Karpas-422 (cell line): ENCODE data around the gene MAOB. TPM values are rescaled to one million over a fixed set of nuclear protein-coding genes. Genes with fewer than 3 reads are reported as not detected.

Experiments
- DNase-seq: peaks from one replicate; pipeline ENCODE4 v3.0.0-alpha.2; 2015
- H2AFZ ChIP-seq: fragments of 200-600 bp; sonication (generic); 2 replicates; pipeline ENCODE4 v1.6.1; 2014; ENCODE audit warnings: antibody characterized with exemption, low read length, mixed read lengths
- H3K27ac ChIP-seq: fragments of 200-600 bp; sonication (generic); 2 replicates; pipeline ENCODE4 v1.5.1; 2014; ENCODE audit warnings: mild to moderate bottlenecking, low read length, moderate library complexity
- H3K27me3 ChIP-seq: fragments of 200-600 bp; sonication (generic); 2 replicates; pipeline ENCODE4 v1.6.1; 2014; ENCODE audit warnings: low read length, mixed read lengths
- H3K36me3 ChIP-seq: fragments of 200-600 bp; sonication (generic); 2 replicates; pipeline ENCODE4 v1.6.1; 2014; ENCODE audit warnings: low read length, mixed read lengths; ENCODE audit not compliant: insufficient read depth
- H3K4me1 ChIP-seq: fragments of 200-600 bp; sonication (generic); 2 replicates; pipeline ENCODE4 v1.6.1; 2014; ENCODE audit warnings: mild to moderate bottlenecking, low read length, mixed read lengths
- H3K4me2 ChIP-seq: fragments of 200-600 bp; sonication (generic); 2 replicates; pipeline ENCODE4 v1.6.1; 2014; ENCODE audit warnings: low read length, low read depth, mild to moderate bottlenecking; ENCODE audit not compliant: poor library complexity, severe bottlenecking
- H3K4me3 ChIP-seq: fragments of 200-600 bp; sonication (generic); 2 replicates; pipeline ENCODE4 v1.5.1; 2014; ENCODE audit warnings: mild to moderate bottlenecking, antibody characterized with exemption, low read length, mixed read lengths
- H3K79me2 ChIP-seq: fragments of 200-600 bp; sonication (generic); 2 replicates; pipeline ENCODE4 v1.6.1; 2014; ENCODE audit warnings: mild to moderate bottlenecking, low read length, mixed read lengths
- H3K9ac ChIP-seq: fragments of 200-600 bp; sonication (generic); 2 replicates; pipeline ENCODE4 v1.6.0; 2014; ENCODE audit warnings: low read length
- H3K9me2 ChIP-seq: fragments of 200-600 bp; sonication (generic), shearing (Covaris generic); replicated peaks from 2 replicates; pipeline ENCODE4 v1.6.0; 2014; ENCODE audit warnings: mild to moderate bottlenecking, low read length, moderate library complexity; ENCODE audit not compliant: insufficient read depth
- H3K9me3 ChIP-seq: fragments of 300-700, 200-600 bp; sonication (generic); 2 replicates; pipeline ENCODE4 v1.6.1; 2014; ENCODE audit warnings: low read length, mixed read lengths
- H4K20me1 ChIP-seq: fragments of 200-600 bp; sonication (generic); 2 replicates; pipeline ENCODE4 v1.6.1; 2014; ENCODE audit warnings: mild to moderate bottlenecking, antibody characterized with exemption, low read length, low read depth; ENCODE audit not compliant: insufficient read depth
- total RNA-seq: library from RNA; depleted of rRNA; stranded (reverse); fragments of >200 nt; shearing (Covaris generic); gene quantifications from 2 replicates; pipeline ENCODE4 v1.2.3, GENCODE V29; 2014; ENCODE audit warnings: low replicate concordance

MAOB gene
- total RNA-seq, 1 experiment from 2014 or later, result not detected

DNA sequence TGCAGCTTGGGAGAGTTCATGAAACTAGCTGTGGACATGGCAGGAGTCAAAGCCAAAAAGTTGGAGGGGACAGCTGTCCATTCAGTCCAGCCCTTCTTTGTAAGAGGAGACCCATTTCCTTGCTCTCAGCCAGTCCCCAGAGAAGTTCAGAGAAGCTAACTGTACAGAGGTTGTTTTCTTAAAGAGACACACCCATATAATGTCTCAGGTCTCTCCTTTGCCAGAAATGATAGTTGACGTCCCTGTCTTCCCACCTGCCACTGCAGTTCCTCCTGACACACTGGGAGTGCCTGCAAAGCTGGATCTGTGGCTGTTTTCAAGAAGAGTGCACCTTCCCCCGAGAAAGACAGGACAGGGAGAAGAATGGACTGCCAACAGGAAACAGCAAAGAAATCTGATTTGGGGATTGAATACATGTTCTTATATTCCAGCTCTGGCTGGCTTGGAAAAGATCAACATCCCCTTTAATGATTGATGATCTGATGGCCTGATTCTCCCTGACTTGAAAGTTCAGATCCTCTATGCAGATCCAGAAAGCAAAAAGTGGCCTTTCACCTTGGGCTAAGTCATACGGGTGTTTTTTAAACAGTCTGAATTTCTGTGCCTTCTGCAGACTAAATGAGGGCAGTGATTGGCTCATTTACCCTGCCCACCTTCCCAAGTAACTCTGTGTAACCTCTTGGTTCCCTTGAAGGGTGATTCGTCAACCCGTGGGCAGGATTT lies 139.0 kb downstream of the MAOB start:
- Histone ChIP-seq H3K36me3 (no peaks in the 10 kb centered on the region), H3K79me2 (no peaks in the 10 kb centered on the region), H2AFZ (no peak overlapping the region), H3K27ac (no peak overlapping the region), H4K20me1 (no peaks in the 10 kb centered on the region), H3K27me3 (no peaks in the 10 kb centered on the region), H3K4me1 (no peaks in the 10 kb centered on the region), H3K4me2 (no peak overlapping the region), H3K9me3 (no peaks in the 10 kb centered on the region), H3K4me3 (no peak overlapping the region), H3K9me2 (no peaks in the 10 kb centered on the region), H3K9ac (no peak overlapping the region)
- DNase-seq, result no peak

DNA sequence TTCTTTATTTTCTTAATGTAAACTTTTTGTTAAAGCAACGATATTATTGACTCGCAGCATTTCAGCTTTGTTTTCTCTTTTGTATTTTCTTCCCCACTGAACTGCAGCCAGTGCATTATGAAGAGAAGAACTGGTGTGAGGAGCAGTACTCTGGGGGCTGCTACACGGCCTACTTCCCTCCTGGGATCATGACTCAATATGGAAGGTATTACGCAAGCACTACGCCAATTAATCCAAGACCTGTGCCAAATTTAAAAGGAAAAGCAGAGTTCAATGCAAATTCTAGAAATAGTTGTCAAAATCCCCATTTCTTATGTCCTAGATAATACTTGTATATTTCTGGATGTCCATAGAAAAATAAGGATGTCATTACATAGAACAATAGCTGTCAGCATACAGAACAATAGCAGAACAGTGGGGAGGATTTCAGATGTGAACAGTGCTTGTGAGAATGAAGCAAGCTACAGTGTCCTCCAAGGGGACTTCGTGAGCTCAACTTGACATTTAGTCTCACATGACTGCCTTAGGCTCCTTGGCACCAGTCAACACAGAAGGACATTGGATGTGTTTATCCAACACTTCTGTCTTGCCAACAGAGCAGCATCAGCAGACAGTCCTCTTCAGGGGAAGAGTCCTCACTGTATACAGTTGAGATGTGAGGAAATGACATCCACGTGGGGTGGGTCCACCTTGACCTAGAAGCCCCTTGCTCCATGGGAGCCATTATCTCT lies 140.2 kb downstream of the MAOB start:
- no peaks in the 10 kb centered on the region for H3K27me3 ChIP-seq
- H3K36me3 ChIP-seq, result no peaks in the 10 kb centered on the region
- no peak overlapping the region for H3K4me3 ChIP-seq
- H3K27ac ChIP-seq, result no peak overlapping the region
- no peaks in the 10 kb centered on the region for H3K9me2 ChIP-seq
- no peak overlapping the region for H2AFZ ChIP-seq
- no peaks in the 10 kb centered on the region for H3K9me3 ChIP-seq
- no peaks in the 10 kb centered on the region for H3K4me1 ChIP-seq
- H3K9ac ChIP-seq, result no peak overlapping the region
- H4K20me1 ChIP-seq, result no peaks in the 10 kb centered on the region
- H3K79me2 ChIP-seq, result no peaks in the 10 kb centered on the region
- DNase-seq, result no peak
- H3K4me2 ChIP-seq, result no peak overlapping the region

DNA sequence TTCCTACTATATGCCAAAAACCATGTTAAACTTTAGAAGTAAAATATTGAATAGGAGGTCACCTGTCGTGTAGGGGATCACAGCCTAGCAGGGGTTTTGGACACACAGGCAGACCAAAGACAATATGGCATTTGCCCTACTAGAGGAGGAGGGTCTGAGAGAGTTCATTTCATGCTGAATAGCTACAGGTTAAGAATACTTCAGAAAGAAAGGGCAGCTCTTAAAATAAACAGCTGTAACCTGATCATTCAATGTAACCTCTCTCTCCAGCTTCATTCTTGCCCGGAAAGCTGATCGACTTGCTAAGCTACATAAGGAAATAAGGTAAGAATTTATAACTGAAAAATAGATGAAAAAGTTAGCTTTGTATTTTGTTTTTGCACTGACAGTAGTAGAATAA lies 146.3 kb downstream of the MAOB start:
- Histone ChIP-seq H3K9ac (no peak overlapping the region), H3K9me2 (no peaks in the 10 kb centered on the region), H3K9me3 (no peaks in the 10 kb centered on the region), H3K4me2 (no peak overlapping the region), H2AFZ (no peak overlapping the region), H3K4me1 (no peaks in the 10 kb centered on the region), H3K4me3 (no peak overlapping the region), H3K27me3 (no peaks in the 10 kb centered on the region), H3K79me2 (no peaks in the 10 kb centered on the region), H4K20me1 (no peaks in the 10 kb centered on the region), H3K27ac (no peak overlapping the region), H3K36me3 (no peaks in the 10 kb centered on the region)
- no peak for DNase-seq

DNA sequence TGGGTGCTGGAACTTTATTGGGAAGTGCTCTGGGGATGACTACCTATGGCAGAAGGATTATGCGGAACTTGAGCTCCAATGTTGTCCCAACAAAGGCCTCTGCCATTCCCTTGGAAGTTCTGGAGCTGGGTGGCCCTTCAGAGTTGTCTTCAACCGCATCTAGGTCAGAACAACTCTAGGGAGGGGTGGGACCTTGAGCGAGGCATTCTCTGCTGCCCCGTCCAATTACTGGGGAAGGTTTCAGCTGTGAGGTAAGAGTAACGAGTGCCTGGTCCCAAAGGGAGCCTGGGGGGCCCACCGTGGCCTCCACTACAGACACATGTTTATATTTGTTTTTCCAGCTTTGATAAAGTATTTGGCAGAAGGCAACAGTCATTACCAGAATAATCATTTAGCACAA lies 146.7 kb downstream of the MAOB start:
- Histone ChIP-seq H3K4me3 (no peak overlapping the region), H4K20me1 (no peaks in the 10 kb centered on the region), H3K4me1 (no peaks in the 10 kb centered on the region), H3K9ac (no peak overlapping the region), H3K4me2 (no peak overlapping the region), H3K9me2 (no peaks in the 10 kb centered on the region), H3K27me3 (no peaks in the 10 kb centered on the region), H3K27ac (no peak overlapping the region), H2AFZ (no peak overlapping the region), H3K9me3 (no peaks in the 10 kb centered on the region), H3K79me2 (no peaks in the 10 kb centered on the region), H3K36me3 (no peaks in the 10 kb centered on the region)
- no peak for DNase-seq

DNA sequence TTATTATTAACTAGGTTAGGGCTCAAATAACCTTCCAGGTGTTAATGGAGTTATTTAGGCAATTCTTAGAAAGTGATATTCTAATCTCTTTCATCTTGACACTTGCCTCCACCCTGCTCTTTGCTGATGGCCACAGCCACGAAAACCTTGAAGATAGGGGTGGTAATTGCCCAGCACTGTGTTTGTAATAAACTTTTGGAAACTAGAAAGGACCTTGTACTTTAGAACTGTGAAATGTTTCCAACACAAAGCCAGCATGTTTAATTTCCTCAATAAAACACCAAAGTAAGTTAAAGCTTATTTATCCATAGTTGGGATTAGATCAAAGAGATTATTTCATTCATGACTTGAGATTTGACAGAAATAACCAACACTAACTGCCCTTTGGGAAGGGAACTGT lies 147.8 kb downstream of the MAOB start:
- H2AFZ ChIP-seq, result no peak overlapping the region
- no peak overlapping the region for H3K27ac ChIP-seq
- no peaks in the 10 kb centered on the region for H4K20me1 ChIP-seq
- no peak for DNase-seq
- H3K36me3 ChIP-seq, result no peaks in the 10 kb centered on the region
- H3K9me3 ChIP-seq, result no peaks in the 10 kb centered on the region
- no peaks in the 10 kb centered on the region for H3K4me1 ChIP-seq
- H3K4me3 ChIP-seq, result no peak overlapping the region
- H3K9me2 ChIP-seq, result no peaks in the 10 kb centered on the region
- H3K27me3 ChIP-seq, result no peaks in the 10 kb centered on the region
- H3K79me2 ChIP-seq, result no peaks in the 10 kb centered on the region
- no peak overlapping the region for H3K4me2 ChIP-seq
- H3K9ac ChIP-seq, result no peak overlapping the region

DNA sequence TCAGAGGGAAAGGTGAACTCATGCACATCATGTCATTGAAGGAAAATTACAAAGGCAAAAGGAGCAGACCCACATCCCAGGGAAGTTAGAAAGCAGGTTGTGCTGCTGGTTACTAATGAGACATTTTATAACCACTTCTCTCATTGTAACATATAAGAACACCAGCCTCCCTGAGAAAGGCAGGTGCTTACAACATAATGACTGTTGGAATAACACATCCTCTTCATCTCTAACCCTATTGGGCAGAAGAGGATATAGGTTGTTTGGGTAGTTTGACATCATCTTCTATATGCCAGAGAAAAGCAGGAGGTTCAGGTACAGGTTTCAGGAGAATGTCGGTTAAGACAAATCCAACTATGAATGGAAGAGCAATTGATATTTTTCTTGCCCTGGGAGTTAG lies 148.6 kb downstream of the MAOB start:
- no peak overlapping the region for H3K27ac ChIP-seq
- no peak for DNase-seq
- H2AFZ ChIP-seq, result no peak overlapping the region
- H3K79me2 ChIP-seq, result no peaks in the 10 kb centered on the region
- H3K36me3 ChIP-seq, result no peaks in the 10 kb centered on the region
- H3K4me3 ChIP-seq, result no peak overlapping the region
- no peaks in the 10 kb centered on the region for H3K9me2 ChIP-seq
- no peaks in the 10 kb centered on the region for H3K27me3 ChIP-seq
- no peaks in the 10 kb centered on the region for H3K9me3 ChIP-seq
- H3K4me1 ChIP-seq, result no peaks in the 10 kb centered on the region
- no peaks in the 10 kb centered on the region for H4K20me1 ChIP-seq
- H3K9ac ChIP-seq, result no peak overlapping the region
- H3K4me2 ChIP-seq, result no peak overlapping the region

DNA sequence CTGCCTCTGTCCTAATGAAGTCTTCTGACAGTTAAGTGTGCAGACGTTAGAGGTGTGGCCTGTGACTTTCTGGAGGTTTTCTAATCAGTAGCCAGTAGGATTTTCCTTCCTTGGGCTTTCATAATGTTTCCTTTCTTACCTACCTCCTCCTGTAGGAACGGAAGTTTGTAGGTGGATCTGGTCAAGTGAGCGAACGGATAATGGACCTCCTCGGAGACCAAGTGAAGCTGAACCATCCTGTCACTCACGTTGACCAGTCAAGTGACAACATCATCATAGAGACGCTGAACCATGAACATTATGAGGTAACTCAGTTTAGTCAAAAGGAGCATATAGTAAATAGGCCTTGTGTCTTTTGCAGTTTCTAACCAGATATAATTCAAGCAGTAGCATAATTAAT lies 151.2 kb downstream of the MAOB start:
- Histone ChIP-seq H3K9me2 (no peaks in the 10 kb centered on the region), H3K79me2 (no peaks in the 10 kb centered on the region), H3K27me3 (no peaks in the 10 kb centered on the region), H3K9me3 (no peaks in the 10 kb centered on the region), H4K20me1 (no peaks in the 10 kb centered on the region), H3K27ac (no peak overlapping the region), H3K4me3 (no peak overlapping the region), H3K36me3 (no peaks in the 10 kb centered on the region), H3K4me1 (no peaks in the 10 kb centered on the region), H2AFZ (no peak overlapping the region), H3K9ac (no peak overlapping the region), H3K4me2 (no peak overlapping the region)
- no peak for DNase-seq

DNA sequence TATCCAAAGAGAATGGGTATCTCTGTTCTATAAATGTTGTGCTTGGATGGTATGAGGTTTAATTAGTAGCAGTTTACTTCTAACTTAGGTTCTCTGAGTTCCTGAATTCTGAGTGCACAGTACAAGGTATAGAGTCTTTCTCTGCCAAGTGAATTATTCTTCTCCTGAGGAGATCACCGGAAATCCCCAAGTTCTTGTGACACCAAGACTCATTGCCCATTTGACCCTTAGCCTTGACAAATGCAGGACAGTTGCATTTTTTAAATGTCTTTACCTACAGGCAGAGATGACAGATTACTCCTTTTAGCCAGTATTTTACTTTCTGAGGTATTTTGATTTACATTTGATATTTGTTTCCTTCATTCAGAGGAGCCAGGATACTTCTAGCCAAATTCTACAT lies 153.3 kb downstream of the MAOB start:
- Histone ChIP-seq H3K4me2 (no peak overlapping the region), H3K27me3 (no peaks in the 10 kb centered on the region), H4K20me1 (no peaks in the 10 kb centered on the region), H3K27ac (no peak overlapping the region), H3K36me3 (no peaks in the 10 kb centered on the region), H3K9me3 (no peaks in the 10 kb centered on the region), H3K79me2 (no peaks in the 10 kb centered on the region), H3K9ac (no peak overlapping the region), H3K4me3 (no peak overlapping the region), H2AFZ (no peak overlapping the region), H3K4me1 (no peaks in the 10 kb centered on the region), H3K9me2 (no peaks in the 10 kb centered on the region)
- DNase-seq, result no peak
